Subcutaneous preadipocyte (primary cell): ENCODE measurements around the gene PCDHGC5. TPM values are rescaled to one million over a fixed set of nuclear protein-coding genes. Genes with fewer than 3 reads are reported as not detected.

Source experiments
- total RNA-seq: library from RNA; depleted of rRNA; stranded (reverse); fragments of >200 nt; gene quantifications from 2 replicates; pipeline ENCODE4 v1.2.3, GENCODE V29; 2012

PCDHGC5 gene
- 2.2 and 2.9 TPM in 2 replicates for total RNA-seq

DNA sequence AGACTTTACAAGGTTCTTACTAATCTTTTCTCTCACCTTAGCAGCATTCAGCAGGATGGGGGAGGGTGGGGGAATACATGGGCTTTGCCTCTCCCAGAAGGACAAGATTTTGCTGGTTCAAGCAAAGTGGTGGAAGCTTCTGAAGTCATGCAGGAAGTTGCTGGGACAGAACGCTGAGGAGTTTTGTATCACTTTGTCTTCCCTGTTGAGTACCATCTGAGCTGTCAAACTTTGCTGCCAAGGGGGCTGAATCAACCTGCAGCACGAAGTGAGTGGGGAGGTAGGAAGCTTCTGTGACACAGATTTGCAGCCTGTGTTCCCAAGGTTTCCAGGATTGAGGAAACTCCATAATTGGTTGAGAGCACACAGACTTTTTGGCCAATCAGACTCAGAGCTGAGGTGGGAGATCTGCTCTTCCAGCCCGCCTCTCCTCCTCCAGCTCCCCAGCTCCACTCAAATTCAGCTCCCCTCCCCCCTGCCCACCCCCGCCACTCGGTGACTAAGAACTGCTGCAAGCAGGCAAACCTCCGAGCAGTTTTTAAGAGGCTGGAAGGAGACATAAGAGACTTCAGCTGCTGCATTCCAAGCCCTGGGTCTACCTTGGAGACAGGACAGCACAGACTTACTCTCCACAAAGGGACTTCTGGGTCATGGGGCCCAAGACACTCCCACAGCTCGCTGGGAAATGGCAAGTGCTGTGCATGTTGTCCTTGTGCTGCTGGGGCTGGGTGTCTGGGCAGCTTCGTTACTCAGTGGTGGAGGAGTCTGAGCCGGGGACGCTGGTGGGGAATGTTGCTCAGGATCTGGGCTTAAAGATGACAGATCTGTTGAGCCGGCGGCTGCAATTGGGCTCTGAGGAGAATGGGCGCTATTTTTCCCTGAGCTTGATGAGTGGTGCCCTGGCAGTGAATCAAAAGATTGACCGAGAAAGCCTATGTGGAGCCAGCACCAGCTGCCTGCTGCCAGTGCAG lies at the start of gene PCDHGC5:
PCDHGC5 (plus strand) TSS at position 491 of the 971 bp plus-strand sequence; CDS start at position 651, 160 bp downstream.

GRCh38 chr5:141475625-141476131 lies 13.2 kb upstream of the PCDHGC5 start, which contains the start of gene PCDHGC3:
Gene PCDHGC3, plus strand, starts transcription at chr5:141475966. Its CDS starts 151 bp downstream, at chr5:141476117.

DNA sequence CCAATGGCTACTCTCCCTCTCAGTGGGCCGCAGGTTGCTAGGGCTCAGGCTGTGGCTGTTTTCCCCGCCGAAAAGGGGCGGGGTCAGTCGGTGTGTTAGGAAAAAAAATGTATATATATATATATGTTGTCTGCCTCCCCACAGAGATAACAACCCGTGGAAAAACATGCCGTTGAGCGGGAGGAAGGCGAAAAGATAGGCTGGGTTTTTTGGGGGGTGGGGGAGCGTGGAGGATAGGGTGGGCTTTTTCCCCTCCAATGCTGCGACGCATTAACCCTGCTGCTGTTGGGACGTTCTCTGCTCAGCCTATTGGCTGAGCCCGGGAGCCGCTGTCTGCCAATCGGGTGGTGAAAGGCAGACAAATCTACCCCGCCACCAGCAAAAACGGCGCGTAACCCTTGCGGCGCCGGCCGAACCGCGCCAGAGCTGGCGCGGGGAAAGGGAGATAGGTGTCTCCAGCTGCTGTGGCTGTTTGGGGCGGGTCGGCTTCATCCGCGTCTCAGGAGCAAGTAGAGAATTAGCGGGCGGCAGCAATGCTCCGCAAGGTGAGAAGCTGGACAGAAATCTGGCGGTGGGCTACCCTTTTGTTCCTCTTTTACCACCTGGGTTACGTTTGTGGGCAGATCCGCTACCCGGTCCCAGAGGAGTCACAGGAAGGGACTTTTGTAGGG lies 4.1 kb upstream of the PCDHGC5 start, which contains the start of gene PCDHGC4:
PCDHGC4 (plus strand) TSS at position 390 of the 671 bp plus-strand sequence; CDS start at position 534, 144 bp downstream.

Other genes with a start within 250 kb of the PCDHGC5 start
- under 0.01 TPM in 1 of 2 replicates, not detected in the other for gene PCDHB15, start 243.7 kb upstream of the PCDHGC5 start, total RNA-seq
- 0.37 and 0.39 TPM in 2 replicates for gene SLC25A2, start 185.0 kb upstream of the PCDHGC5 start, total RNA-seq
- 33.1 and 40.5 TPM in 2 replicates for gene TAF7, start 168.3 kb upstream of the PCDHGC5 start, total RNA-seq
- gene PCDHGA1, start 158.6 kb upstream of the PCDHGC5 start, total RNA-seq = 0.37 and 0.59 TPM in 2 replicates
- gene PCDHGA2, start 150.3 kb upstream of the PCDHGC5 start, total RNA-seq = 1.4 and 1.5 TPM in 2 replicates
- 0.73 and 1.2 TPM in 2 replicates for gene PCDHGA3, start 145.3 kb upstream of the PCDHGC5 start, total RNA-seq
- 0.73 and 1.2 TPM in 2 replicates for gene PCDHGB1, start 139.0 kb upstream of the PCDHGC5 start, total RNA-seq
- gene PCDHGA4, start 134.1 kb upstream of the PCDHGC5 start, total RNA-seq = 1.5 and 3.5 TPM in 2 replicates
- gene PCDHGB2, start 129.1 kb upstream of the PCDHGC5 start, total RNA-seq = 1.1 and 2.0 TPM in 2 replicates
- gene PCDHGA5, start 124.9 kb upstream of the PCDHGC5 start, total RNA-seq = 0.73 and 1.2 TPM in 2 replicates
- gene PCDHGB3, start 118.8 kb upstream of the PCDHGC5 start, total RNA-seq = 2.2 and 2.9 TPM in 2 replicates
- gene PCDHGA6, start 115.2 kb upstream of the PCDHGC5 start, total RNA-seq = 2.2 and 2.9 TPM in 2 replicates
- gene PCDHGA7, start 106.3 kb upstream of the PCDHGC5 start, total RNA-seq = 1.8 and 2.5 TPM in 2 replicates
- 5.9 and 8.8 TPM in 2 replicates for gene PCDHGB4, start 101.4 kb upstream of the PCDHGC5 start, total RNA-seq
- gene PCDHGA8, start 96.4 kb upstream of the PCDHGC5 start, total RNA-seq = 1.5 and 1.8 TPM in 2 replicates
- 8.8 and 12.1 TPM in 2 replicates for gene PCDHGB5, start 91.1 kb upstream of the PCDHGC5 start, total RNA-seq
- gene PCDHGA9, start 86.3 kb upstream of the PCDHGC5 start, total RNA-seq = 2.9 and 4.3 TPM in 2 replicates
- 2.5 and 2.6 TPM in 2 replicates for gene PCDHGB6, start 81.1 kb upstream of the PCDHGC5 start, total RNA-seq
- gene PCDHGA10, start 76.1 kb upstream of the PCDHGC5 start, total RNA-seq = 6.8 and 7.7 TPM in 2 replicates
- gene PCDHGB7, start 71.4 kb upstream of the PCDHGC5 start, total RNA-seq = 5.9 and 6.6 TPM in 2 replicates
- 11.8 and 13.9 TPM in 2 replicates for gene PCDHGA11, start 68.0 kb upstream of the PCDHGC5 start, total RNA-seq
- 19.2 and 22.4 TPM in 2 replicates for gene PCDHGA12, start 58.6 kb upstream of the PCDHGC5 start, total RNA-seq
- gene PCDHGC3, start 13.1 kb upstream of the PCDHGC5 start, total RNA-seq = 50.2 and 61.0 TPM in 2 replicates
- gene PCDHGC4, start 4.1 kb upstream of the PCDHGC5 start, total RNA-seq = 2.2 and 2.7 TPM in 2 replicates
- 19.1 and 34.8 TPM in 2 replicates for gene DIAPH1, start 129.9 kb downstream of the PCDHGC5 start, total RNA-seq
- gene HDAC3, start 147.8 kb downstream of the PCDHGC5 start, total RNA-seq = 42.3 and 55.7 TPM in 2 replicates
- 2.9 and 3.3 TPM in 2 replicates for gene RELL2, start 147.9 kb downstream of the PCDHGC5 start, total RNA-seq
- gene FCHSD1, start 162.3 kb downstream of the PCDHGC5 start, total RNA-seq = 11.4 and 14.1 TPM in 2 replicates
- 2.9 and 4.1 TPM in 2 replicates for gene ARAP3, start 193.1 kb downstream of the PCDHGC5 start, total RNA-seq